Peyer's patch (tissue), 4 donors: Measurements from ENCODE around the gene IWS1. TPM values are rescaled to one million over a fixed set of nuclear protein-coding genes. Genes with fewer than 3 reads are reported as not detected.
A peak's percentile ranks its signal among the peaks of the same experiment; 100 is the strongest.
"Not testable (repeated sequence)": the region's sequence is repeated elsewhere in the genome, so short reads cannot be mapped to it uniquely, and the experiment has no call there.

Experiments used
- DNase-seq, 3 donors: peaks; one replicate each; pipeline ENCODE4 v3.0.0-alpha.2; 2017 to 2019
- H3K27ac ChIP-seq, 4 donors: fragments of 200-600 bp; sonication (generic); one replicate each; pipeline ENCODE4 v1.5.1; 2016 to 2019
- H3K27me3 ChIP-seq, 2 donors: fragments of 200-600 bp; sonication (generic); one replicate each; pipeline ENCODE4 v1.5.1; 2019
- H3K36me3 ChIP-seq, 3 donors: fragments of 200-600 bp; sonication (generic); one replicate each; pipeline ENCODE4 v1.5.1; 2016 to 2019
- H3K4me1 ChIP-seq, 4 donors: fragments of 200-600 bp; sonication (generic); one replicate each; pipeline ENCODE4 v1.5.1; 2016 to 2019
- H3K4me3 ChIP-seq, 4 donors: fragments of 200-600 bp; sonication (generic); 1 replicate in 3 of 4; 2 replicates in 1 of 4; pipeline ENCODE4 v1.5.1; 2016 to 2019; ENCODE audit warnings: mild to moderate bottlenecking in 1 of 4
- H3K9me3 ChIP-seq, 4 donors: fragments of 200-600 bp; sonication (generic); one replicate each; pipeline ENCODE4 v1.5.1; 2016 to 2019; ENCODE audit warnings: mild to moderate bottlenecking in 1 of 4
- CTCF ChIP-seq, 6 experiments: fragments of 450-650 bp in 4 of 6; fragments of 200-600 bp in 2 of 6; sonication (generic) in 1 of 6; IDR thresholded peaks; one replicate each; pipeline ENCODE4 v1.5.1; 2017 to 2019; ENCODE audit warnings: antibody characterized with exemption in 6 of 6, mild to moderate bottlenecking in 3 of 6, moderate library complexity in 1 of 6
- POLR2A ChIP-seq, 2 donors: fragments of 450-650 bp; IDR thresholded peaks; one replicate each; pipeline ENCODE4 v1.5.1; 2017; ENCODE audit warnings: antibody characterized with exemption in 2 of 2, mild to moderate bottlenecking in 2 of 2, moderate library complexity in 2 of 2
- total RNA-seq, 4 donors: library from RNA; depleted of rRNA; stranded (reverse); fragments of >200 nt; gene quantifications; one replicate each; pipeline ENCODE4 v1.1.0, GENCODE V29; 2016

IWS1 gene
- total RNA-seq, 4 donors from 2014 or later, result 39.6 to 189 (median 54.6) TPM

GRCh38 chr2:127530245-127531140, 4.2 kb upstream of the IWS1 start:
- Histone ChIP-seq H3K27ac (peak overlapping the region in 3 of 4 donors; percentile 66 to 83 (median 78)), H3K4me3 (peak overlapping the region in 1 of 4 donors; percentile 3), H3K36me3 (no peaks in the 10 kb centered on the region), H3K4me1 (peaks cover 0 to 9% (median 1%) of the 10 kb centered on the region in 4 donors), H3K27me3 (no peaks in the 10 kb centered on the region), H3K9me3 (no peaks in the 10 kb centered on the region)
- no peak for DNase-seq
- TF ChIP-seq CTCF (IDR thresholded peaks at IDR 0.05), result no peak
- TF ChIP-seq POLR2A (IDR thresholded peaks at IDR 0.05), result peak in 1 of 2 donors; percentile 29

- not testable (repeated sequence) for H3K9me3 ChIP-seq, DNase-seq, H3K36me3 ChIP-seq, H3K27me3 ChIP-seq, H3K4me3 ChIP-seq
- peak overlapping the region in 2 of 4 donors; percentile 78 to 83 for H3K27ac ChIP-seq
- H3K4me1 ChIP-seq, result peaks cover 0 to 11% (median 0%) of the 10 kb centered on the region in 4 donors
Observed at GRCh38 chr2:127529416-127529815, 3.1 kb upstream of the IWS1 start.

- Histone ChIP-seq H3K27ac (peak overlapping the region in 2 of 4 donors; percentile 15 to 97), H3K4me1 (peaks cover 0 to 19% (median 0%) of the 10 kb centered on the region in 4 donors), H3K9me3 (no peaks in the 10 kb centered on the region), H3K4me3 (no peak overlapping the region), H3K27me3 (no peaks in the 10 kb centered on the region), H3K36me3 (peaks cover 0 to 1% (median 0%) of the 10 kb centered on the region in 3 donors)
- no peak for DNase-seq
- no peak for TF ChIP-seq CTCF (IDR thresholded peaks at IDR 0.05)
- TF ChIP-seq POLR2A (IDR thresholded peaks at IDR 0.05), result no peak
Observed at GRCh38 chr2:127528487-127528886, 2.2 kb upstream of the IWS1 start.

GRCh38 chr2:127527001-127527804, 914 bp upstream of the IWS1 start:
- DNase-seq, result no peak
- H3K27me3 ChIP-seq, result no peaks in the 10 kb centered on the region
- H3K27ac ChIP-seq, result peak overlapping the region; percentile 90 to 98 (median 94)
- H3K4me3 ChIP-seq, result peak overlapping the region; percentile 82 to 93 (median 90)
- H3K9me3 ChIP-seq, result no peaks in the 10 kb centered on the region
- TF ChIP-seq CTCF (IDR thresholded peaks at IDR 0.05), result no peak
- TF ChIP-seq POLR2A (IDR thresholded peaks at IDR 0.05), result peak in 1 of 2 donors; percentile 73
- H3K36me3 ChIP-seq, result peaks cover 0 to 13% (median 0%) of the 10 kb centered on the region in 3 donors
- H3K4me1 ChIP-seq, result peaks cover 0 to 19% (median 0%) of the 10 kb centered on the region in 4 donors

- Histone ChIP-seq H3K9me3 (no peaks in the 10 kb centered on the region), H3K27ac (peak overlapping the region; percentile 90 to 98 (median 94)), H3K4me3 (peak overlapping the region; percentile 82 to 93 (median 90)), H3K4me1 (peaks cover 0 to 19% (median 0%) of the 10 kb centered on the region in 4 donors), H3K27me3 (no peaks in the 10 kb centered on the region), H3K36me3 (peaks cover 0 to 19% (median 0%) of the 10 kb centered on the region in 3 donors)
- DNase-seq, result peak in 1 of 3 donors; percentile 18
- TF ChIP-seq POLR2A (IDR thresholded peaks at IDR 0.05) (no peak), CTCF (IDR thresholded peaks at IDR 0.05) (no peak)
Observed at GRCh38 chr2:127525691-127526131, 578 bp downstream of the IWS1 start.

GRCh38 chr2:127524198-127524834, 2.0 kb downstream of the IWS1 start:
- Histone ChIP-seq H3K36me3 (peaks cover 0 to 19% (median 0%) of the 10 kb centered on the region in 3 donors), H3K27ac (peak overlapping the region in 1 of 4 donors; percentile 91), H3K4me1 (peaks cover 0 to 19% (median 0%) of the 10 kb centered on the region in 4 donors)
- H3K27me3 ChIP-seq, H3K9me3 ChIP-seq, H3K4me3 ChIP-seq, DNase-seq: not testable (repeated sequence)
